ENCODE measurements around the gene EXT2. TPM values are rescaled to one million over a fixed set of nuclear protein-coding genes. Genes with fewer than 3 reads are reported as not detected.

Gene EXT2
- polyA plus RNA-seq, 1 donor from 2014 or later: 77.5 TPM

- H3K79me2 ChIP-seq (replicated peaks; ENCODE audit: insufficient read depth, low read length): no peaks in the 10 kb centered on the region
- no peaks in the 10 kb centered on the region for H3K27me3 ChIP-seq (ENCODE audit: insufficient read depth, low read depth, low read length)
- no peaks in the 10 kb centered on the region for H3F3A ChIP-seq (ENCODE audit: insufficient read depth, low read length, poor library complexity, severe bottlenecking)
- H2AFZ ChIP-seq (ENCODE audit: low read depth, low read length): no peak overlapping the region
- H4K20me1 ChIP-seq (ENCODE audit: insufficient read depth): no peaks in the 10 kb centered on the region
- no peaks in the 10 kb centered on the region for H3K9me2 ChIP-seq (ENCODE audit: insufficient read depth, low read length)
- TF ChIP-seq REST (IDR thresholded peaks at IDR 0.05; ENCODE audit: borderline replicate concordance) (no peak), EP300 (conservative IDR thresholded peaks at IDR 0.05; ENCODE audit: poor library complexity, severe bottlenecking) (no peak), POLR2AphosphoS5 (IDR thresholded peaks at IDR 0.05) (no peak), RAD21 (conservative IDR thresholded peaks at IDR 0.05) (no peak), EZH2 (IDR thresholded peaks at IDR 0.05; ENCODE audit: borderline replicate concordance, insufficient read depth, low read length, poor library complexity, severe bottlenecking) (no peak), SMC3 (conservative IDR thresholded peaks at IDR 0.05; ENCODE audit: poor library complexity) (no peak), MXI1 (conservative IDR thresholded peaks at IDR 0.05; ENCODE audit: poor library complexity, severe bottlenecking) (no peak), TAF1 (IDR thresholded peaks at IDR 0.05; ENCODE audit: low read depth) (no peak), CTCF (IDR thresholded peaks at IDR 0.05; ENCODE audit: poor library complexity, severe bottlenecking) (no peak)
- H3K4me3 ChIP-seq (ENCODE audit: low read length): no peak overlapping the region
- no peaks in the 10 kb centered on the region for H3K9me3 ChIP-seq (ENCODE audit: low read length)
- H3K9ac ChIP-seq (ENCODE audit: low read length): no peak overlapping the region
- no peak overlapping the region for H3K27ac ChIP-seq (ENCODE audit: low read length)
- H3K4me2 ChIP-seq (ENCODE audit: low read length): no peak overlapping the region
- no peaks in the 10 kb centered on the region for H3K36me3 ChIP-seq (ENCODE audit: insufficient read depth, low read length)
These were observed 175.8 kb downstream of the EXT2 start for GRCh38 chr11:44271286-44271685.

- no peak for TF ChIP-seq EZH2 (IDR thresholded peaks at IDR 0.05; ENCODE audit: borderline replicate concordance, insufficient read depth, low read length, poor library complexity, severe bottlenecking)
- TF ChIP-seq POLR2AphosphoS5 (IDR thresholded peaks at IDR 0.05): no peak
- no peak for TF ChIP-seq SMC3 (conservative IDR thresholded peaks at IDR 0.05; ENCODE audit: poor library complexity)
- no peak for TF ChIP-seq EP300 (conservative IDR thresholded peaks at IDR 0.05; ENCODE audit: poor library complexity, severe bottlenecking)
- TF ChIP-seq CTCF (IDR thresholded peaks at IDR 0.05; ENCODE audit: poor library complexity, severe bottlenecking): no peak
- no peak for TF ChIP-seq MXI1 (conservative IDR thresholded peaks at IDR 0.05; ENCODE audit: poor library complexity, severe bottlenecking)
- no peak for TF ChIP-seq REST (IDR thresholded peaks at IDR 0.05; ENCODE audit: borderline replicate concordance)
- no peak for TF ChIP-seq TAF1 (IDR thresholded peaks at IDR 0.05; ENCODE audit: low read depth)
- TF ChIP-seq RAD21 (conservative IDR thresholded peaks at IDR 0.05): no peak
- H3K36me3 ChIP-seq (ENCODE audit: insufficient read depth, low read length): no peaks in the 10 kb centered on the region
- no peak overlapping the region for H3K9ac ChIP-seq (ENCODE audit: low read length)
- H3K79me2 ChIP-seq (replicated peaks; ENCODE audit: insufficient read depth, low read length): no peaks in the 10 kb centered on the region
- H3F3A ChIP-seq (ENCODE audit: insufficient read depth, low read length, poor library complexity, severe bottlenecking): no peaks in the 10 kb centered on the region
- no peaks in the 10 kb centered on the region for H3K9me3 ChIP-seq (ENCODE audit: low read length)
- no peak overlapping the region for H3K4me3 ChIP-seq (ENCODE audit: low read length)
- H4K20me1 ChIP-seq (ENCODE audit: insufficient read depth): no peaks in the 10 kb centered on the region
- H3K9me2 ChIP-seq (ENCODE audit: insufficient read depth, low read length): no peaks in the 10 kb centered on the region
- H3K4me2 ChIP-seq (ENCODE audit: low read length): no peak overlapping the region
- H2AFZ ChIP-seq (ENCODE audit: low read depth, low read length): no peak overlapping the region
- no peak overlapping the region for H3K27ac ChIP-seq (ENCODE audit: low read length)
- no peaks in the 10 kb centered on the region for H3K27me3 ChIP-seq (ENCODE audit: insufficient read depth, low read depth, low read length)
These were observed 178.9 kb downstream of the EXT2 start for GRCh38 chr11:44274404-44274803.

Data from neural cell (in vitro differentiated cells).